Mammary epithelial cell (primary cell): ENCODE data around the gene MIER2.

Source experiments
- EZH2 ChIP-seq: IDR thresholded peaks from 2 replicates; pipeline ENCODE4 v1.6.1; 2012; ENCODE audit warnings: low read length, inconsistent platforms, borderline replicate concordance
- TF ChIP-seq, protein P1 (sequence below), 2 donors: IDR thresholded peaks in 1 of 2; conservative IDR thresholded peaks in 1 of 2; 2 replicates each; pipeline ENCODE4 v1.5.1; 2011 to 2012; ENCODE audit warnings: inconsistent platforms in 2 of 2, low read length in 2 of 2, mild to moderate bottlenecking in 2 of 2, control low read depth in 1 of 2, low read depth in 1 of 2; ENCODE audit not compliant: insufficient read depth in 1 of 2; ENCODE audit errors: extremely low read depth in 1 of 2

DNA sequence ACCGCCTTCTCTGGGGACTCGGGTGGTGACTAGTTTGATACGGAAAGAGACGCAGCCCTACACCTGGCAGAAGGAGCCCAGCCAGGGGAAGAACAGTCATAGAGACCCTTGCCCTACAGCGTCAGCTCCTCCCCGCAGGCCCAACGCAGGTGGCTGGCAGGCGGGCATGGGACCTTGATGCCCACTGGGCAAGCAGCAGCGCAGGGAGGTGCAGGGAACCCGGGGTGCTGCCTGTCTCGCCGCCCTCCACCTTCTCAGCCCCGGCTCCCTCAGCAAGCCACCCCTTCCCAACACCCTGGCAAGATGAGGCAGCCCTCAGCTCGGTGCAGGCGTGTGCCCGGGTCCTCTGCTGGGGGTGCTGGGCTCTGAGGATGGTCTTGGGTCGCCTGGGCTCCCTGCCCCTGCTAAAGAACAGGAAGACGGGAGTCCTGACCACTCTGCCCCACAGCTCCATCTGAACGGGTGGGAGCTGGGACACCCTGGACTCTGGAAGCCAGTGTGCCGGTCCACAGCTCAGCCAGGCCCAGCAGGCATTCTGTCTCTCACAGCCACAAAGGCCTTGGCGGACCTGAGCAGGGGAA lies 9.0 kb downstream of the MIER2 start:
- TF ChIP-seq, protein P1, sequence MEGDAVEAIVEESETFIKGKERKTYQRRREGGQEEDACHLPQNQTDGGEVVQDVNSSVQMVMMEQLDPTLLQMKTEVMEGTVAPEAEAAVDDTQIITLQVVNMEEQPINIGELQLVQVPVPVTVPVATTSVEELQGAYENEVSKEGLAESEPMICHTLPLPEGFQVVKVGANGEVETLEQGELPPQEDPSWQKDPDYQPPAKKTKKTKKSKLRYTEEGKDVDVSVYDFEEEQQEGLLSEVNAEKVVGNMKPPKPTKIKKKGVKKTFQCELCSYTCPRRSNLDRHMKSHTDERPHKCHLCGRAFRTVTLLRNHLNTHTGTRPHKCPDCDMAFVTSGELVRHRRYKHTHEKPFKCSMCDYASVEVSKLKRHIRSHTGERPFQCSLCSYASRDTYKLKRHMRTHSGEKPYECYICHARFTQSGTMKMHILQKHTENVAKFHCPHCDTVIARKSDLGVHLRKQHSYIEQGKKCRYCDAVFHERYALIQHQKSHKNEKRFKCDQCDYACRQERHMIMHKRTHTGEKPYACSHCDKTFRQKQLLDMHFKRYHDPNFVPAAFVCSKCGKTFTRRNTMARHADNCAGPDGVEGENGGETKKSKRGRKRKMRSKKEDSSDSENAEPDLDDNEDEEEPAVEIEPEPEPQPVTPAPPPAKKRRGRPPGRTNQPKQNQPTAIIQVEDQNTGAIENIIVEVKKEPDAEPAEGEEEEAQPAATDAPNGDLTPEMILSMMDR (conservative IDR thresholded peaks at IDR 0.05 in 1 of 2, IDR thresholded peaks at IDR 0.05 in 1 of 2; ENCODE audit: extremely low read depth in 1 of 2, insufficient read depth in 1 of 2, low read depth in 1 of 2, low read length in 2 of 2): no peak
- no peak for TF ChIP-seq EZH2
